Measurements from ENCODE around the gene CDH23. TPM values are rescaled to one million over a fixed set of nuclear protein-coding genes. Genes with fewer than 3 reads are reported as not detected.

CDH23 gene
- total RNA-seq, 1 donor = 0.36 TPM

GRCh38 chr10:71351087-71351486 is 45.6 kb upstream of the CDH23 start:
- H3K4me2 ChIP-seq (ENCODE audit: insufficient read depth, low read length) = no peak overlapping the region
- peaks cover 6% of the 10 kb centered on the region for H3K4me1 ChIP-seq (ENCODE audit: insufficient read depth, low read length)
- H3K27ac ChIP-seq (ENCODE audit: low read depth, low read length) = no peak overlapping the region
- TF ChIP-seq CTCF (IDR thresholded peaks at IDR 0.05; ENCODE audit: extremely low read depth, low read depth, low read length) = no peak
- no peaks in the 10 kb centered on the region for H3K27me3 ChIP-seq (ENCODE audit: insufficient read depth, low read length)
- no peak overlapping the region for H3K4me3 ChIP-seq (ENCODE audit: insufficient read depth, low read length)
- H2AFZ ChIP-seq (ENCODE audit: low read length) = no peak overlapping the region
- H3K36me3 ChIP-seq (ENCODE audit: insufficient read depth, low read length) = no peaks in the 10 kb centered on the region
- no peaks in the 10 kb centered on the region for H4K20me1 ChIP-seq (ENCODE audit: insufficient read depth, low read length)
- H3K79me2 ChIP-seq (ENCODE audit: insufficient read depth, low read length) = no peaks in the 10 kb centered on the region
- no peaks in the 10 kb centered on the region for H3K9me3 ChIP-seq (ENCODE audit: low read depth, low read length)
- no peak for DNase-seq (ENCODE audit: insufficient read length, low spot score, missing footprints)

- Histone ChIP-seq H3K27ac (ENCODE audit: low read depth, low read length) (no peak overlapping the region), H3K9me3 (ENCODE audit: low read depth, low read length) (no peaks in the 10 kb centered on the region), H3K4me2 (ENCODE audit: insufficient read depth, low read length) (no peak overlapping the region), H4K20me1 (ENCODE audit: insufficient read depth, low read length) (no peaks in the 10 kb centered on the region), H3K79me2 (ENCODE audit: insufficient read depth, low read length) (no peaks in the 10 kb centered on the region), H3K4me3 (ENCODE audit: insufficient read depth, low read length) (no peak overlapping the region), H2AFZ (ENCODE audit: low read length) (no peak overlapping the region), H3K36me3 (ENCODE audit: insufficient read depth, low read length) (no peaks in the 10 kb centered on the region), H3K4me1 (ENCODE audit: insufficient read depth, low read length) (peaks cover 6% of the 10 kb centered on the region), H3K27me3 (ENCODE audit: insufficient read depth, low read length) (no peaks in the 10 kb centered on the region)
- no peak for TF ChIP-seq CTCF (IDR thresholded peaks at IDR 0.05; ENCODE audit: extremely low read depth, low read depth, low read length)
- DNase-seq (ENCODE audit: insufficient read length, low spot score, missing footprints) = no peak
Measured at GRCh38 chr10:71351628-71352319, 44.9 kb upstream of the CDH23 start.

- H3K79me2 ChIP-seq (ENCODE audit: insufficient read depth, low read length) = no peaks in the 10 kb centered on the region
- H3K4me2 ChIP-seq (ENCODE audit: insufficient read depth, low read length) = no peak overlapping the region
- H3K4me3 ChIP-seq (ENCODE audit: insufficient read depth, low read length) = no peak overlapping the region
- H3K9me3 ChIP-seq (ENCODE audit: low read depth, low read length) = no peaks in the 10 kb centered on the region
- no peak overlapping the region for H3K27ac ChIP-seq (ENCODE audit: low read depth, low read length)
- DNase-seq (ENCODE audit: insufficient read length, low spot score, missing footprints) = no peak
- H3K36me3 ChIP-seq (ENCODE audit: insufficient read depth, low read length) = no peaks in the 10 kb centered on the region
- TF ChIP-seq CTCF (IDR thresholded peaks at IDR 0.05; ENCODE audit: extremely low read depth, low read depth, low read length) = no peak
- peaks cover 6% of the 10 kb centered on the region for H3K4me1 ChIP-seq (ENCODE audit: insufficient read depth, low read length)
- H2AFZ ChIP-seq (ENCODE audit: low read length) = no peak overlapping the region
- H4K20me1 ChIP-seq (ENCODE audit: insufficient read depth, low read length) = no peaks in the 10 kb centered on the region
- no peaks in the 10 kb centered on the region for H3K27me3 ChIP-seq (ENCODE audit: insufficient read depth, low read length)
Measured at GRCh38 chr10:71353639-71354038, 43.1 kb upstream of the CDH23 start.

- no peak overlapping the region for H3K4me2 ChIP-seq (ENCODE audit: insufficient read depth, low read length)
- H3K4me1 ChIP-seq (ENCODE audit: insufficient read depth, low read length) = peaks cover 6% of the 10 kb centered on the region
- H3K27me3 ChIP-seq (ENCODE audit: insufficient read depth, low read length) = no peaks in the 10 kb centered on the region
- H3K79me2 ChIP-seq (ENCODE audit: insufficient read depth, low read length) = no peaks in the 10 kb centered on the region
- no peaks in the 10 kb centered on the region for H3K9me3 ChIP-seq (ENCODE audit: low read depth, low read length)
- TF ChIP-seq CTCF (IDR thresholded peaks at IDR 0.05; ENCODE audit: extremely low read depth, low read depth, low read length) = no peak
- peak overlapping the region; percentile 70 for H2AFZ ChIP-seq (ENCODE audit: low read length)
- H3K27ac ChIP-seq (ENCODE audit: low read depth, low read length) = peak overlapping the region; percentile 8
- no peaks in the 10 kb centered on the region for H4K20me1 ChIP-seq (ENCODE audit: insufficient read depth, low read length)
- no peaks in the 10 kb centered on the region for H3K36me3 ChIP-seq (ENCODE audit: insufficient read depth, low read length)
- no peak overlapping the region for H3K4me3 ChIP-seq (ENCODE audit: insufficient read depth, low read length)
- peak; percentile 74 for DNase-seq (ENCODE audit: insufficient read length, low spot score, missing footprints)
Measured at GRCh38 chr10:71354776-71355175, 41.9 kb upstream of the CDH23 start.
